ENCODE data around the gene NTSR1.

Gene NTSR1

GRCh38 chr20:62786157-62786556, 77.5 kb downstream of the NTSR1 start:
- peak; percentile 67 for DNase-seq (ENCODE audit: low read depth, low spot score)

GRCh38 chr20:62787321-62787720, 78.7 kb downstream of the NTSR1 start:
- no peak for DNase-seq (ENCODE audit: low read depth, low spot score)

DNA sequence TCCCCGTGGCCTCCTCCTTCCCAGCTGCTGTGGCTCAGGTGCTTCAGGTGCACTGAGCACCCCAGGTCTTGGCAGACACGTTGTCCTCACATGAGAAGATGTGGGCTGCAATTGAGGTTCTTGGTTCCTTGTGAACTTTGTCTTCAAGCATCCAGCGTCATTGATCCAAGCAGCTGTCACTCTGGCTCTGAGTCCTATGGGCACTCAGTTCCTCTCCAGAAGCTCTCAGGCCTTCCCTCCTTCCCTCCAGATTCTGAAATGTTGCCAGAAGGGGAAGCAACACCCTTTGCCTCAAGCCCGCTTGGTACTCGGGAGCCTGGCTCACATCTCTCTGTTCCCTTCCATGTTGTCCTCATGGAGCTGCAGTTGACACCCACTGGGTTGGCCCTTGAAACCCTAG, 79.2 kb downstream of the NTSR1 start:
- no peak for DNase-seq (ENCODE audit: low read depth, low spot score)

GRCh38 chr20:62788607-62789006, 80.0 kb downstream of the NTSR1 start:
- no peak for DNase-seq (ENCODE audit: low read depth, low spot score)

DNA sequence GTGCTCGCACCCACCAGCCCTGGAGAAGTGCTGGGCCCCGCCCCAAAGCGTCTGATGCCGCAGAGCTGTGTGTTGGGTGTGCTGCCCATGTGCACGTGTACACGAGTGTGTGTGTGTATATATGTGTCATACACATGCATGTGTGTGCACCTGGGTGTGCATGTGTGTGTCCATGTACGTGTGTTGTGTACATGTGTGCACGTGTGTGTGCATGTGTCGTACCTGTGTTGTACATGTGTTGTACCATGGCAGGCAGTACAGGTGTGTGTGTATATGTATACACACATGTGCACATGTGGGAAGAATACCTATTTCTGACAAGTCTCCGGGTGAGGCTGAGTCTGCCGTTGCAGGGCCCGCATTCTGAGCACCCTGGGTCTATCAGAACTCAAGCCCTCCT, 81.4 kb downstream of the NTSR1 start:
- DNase-seq (ENCODE audit: low read depth, low spot score), result no peak

DNA sequence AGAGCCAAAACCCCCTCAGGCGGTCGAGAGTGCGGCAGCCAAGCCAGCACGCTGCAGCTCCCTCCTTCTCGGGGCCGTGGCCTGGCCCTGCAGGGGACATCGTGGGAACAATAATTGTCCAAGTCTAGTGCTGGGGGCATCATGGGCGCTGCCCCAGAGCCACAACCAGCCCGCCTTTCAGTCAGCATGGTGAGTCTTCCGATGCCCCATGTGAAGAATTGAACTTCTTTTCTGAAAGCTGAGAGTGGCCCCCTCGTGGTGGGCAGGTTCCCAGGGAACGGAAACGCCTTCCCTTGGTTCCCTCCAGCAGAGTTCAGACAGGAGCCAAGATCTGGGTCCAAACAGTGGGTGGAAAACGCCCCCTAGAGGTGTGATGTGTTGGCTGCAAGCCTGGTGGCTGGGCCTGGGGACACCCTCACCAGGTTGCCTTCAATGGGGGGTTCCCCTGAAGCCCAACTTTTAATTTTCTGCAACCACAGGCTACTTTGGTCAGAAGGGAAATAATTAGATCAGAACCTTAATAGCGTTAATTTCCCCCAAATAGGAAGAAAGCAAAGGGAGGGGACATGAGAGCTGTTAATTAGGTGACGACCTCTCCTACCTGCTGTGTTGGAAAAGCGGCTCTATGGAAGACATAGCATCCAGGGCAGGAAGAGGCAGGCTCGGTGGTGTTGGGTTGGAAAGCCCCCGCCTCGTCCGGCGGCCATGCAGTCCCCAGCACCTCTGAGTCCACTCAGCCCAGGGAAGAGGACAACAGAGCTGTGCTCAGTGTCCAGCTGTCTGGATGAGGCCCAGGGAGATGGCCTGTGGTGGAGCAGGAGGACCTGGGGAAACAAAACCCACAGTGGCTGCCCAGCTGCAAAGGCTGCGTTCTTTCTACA, 82.9 kb downstream of the NTSR1 start:
- DNase-seq (ENCODE audit: low read depth, low spot score), result peak; percentile 96

- no peak for DNase-seq (ENCODE audit: low read depth, low spot score)
Measured at GRCh38 chr20:62792182-62792939, 83.7 kb downstream of the NTSR1 start.

DNA sequence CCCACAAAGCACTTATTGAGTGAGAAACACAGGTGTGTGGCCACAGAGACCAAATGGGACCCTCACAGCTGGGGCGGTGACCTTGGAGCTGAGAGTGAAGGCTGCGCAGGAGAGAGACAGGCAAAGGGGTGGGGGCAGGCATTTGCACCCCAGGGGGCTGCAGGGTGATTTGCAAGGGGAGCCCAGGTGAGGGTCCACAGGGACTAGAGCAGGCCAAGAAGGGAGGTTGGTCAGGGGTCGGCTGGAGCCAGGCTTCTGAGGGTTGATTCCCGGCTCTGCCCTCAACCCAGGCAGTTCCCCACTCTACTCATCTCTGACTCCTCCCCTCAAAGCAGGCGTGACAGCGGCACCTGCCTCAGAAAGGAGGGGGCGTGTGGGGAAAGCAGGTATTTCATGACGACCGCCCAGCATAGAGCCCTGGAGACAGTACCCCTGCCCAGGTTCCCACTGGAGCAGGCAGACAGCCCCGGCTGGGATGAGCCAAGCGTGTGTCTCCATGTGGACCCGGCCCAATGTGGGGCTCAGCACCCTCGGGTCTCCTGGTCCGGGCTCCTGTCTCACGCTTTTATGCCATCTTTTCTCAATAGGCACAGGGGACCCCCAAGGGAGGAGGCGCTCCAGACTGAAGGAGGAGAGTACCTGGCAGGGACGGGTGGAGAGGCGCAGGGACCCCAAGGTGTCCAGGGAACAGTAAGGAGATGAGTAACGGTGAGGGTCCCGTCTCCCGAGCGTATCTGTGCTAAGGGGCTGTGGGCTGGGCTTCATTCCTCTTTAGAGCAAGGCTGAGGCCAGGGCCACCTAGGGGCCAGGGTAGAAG, 84.5 kb downstream of the NTSR1 start:
- no peak for DNase-seq (ENCODE audit: low read depth, low spot score)

GRCh38 chr20:62793757-62794006, 85.0 kb downstream of the NTSR1 start:
- DNase-seq (ENCODE audit: low read depth, low spot score), result no peak

GRCh38 chr20:62794007-62794724, 85.5 kb downstream of the NTSR1 start:
- DNase-seq (ENCODE audit: low read depth, low spot score), result peak; percentile 97

- peak; percentile 65 for DNase-seq (ENCODE audit: low read depth, low spot score)
Measured at GRCh38 chr20:62795023-62795761, 86.6 kb downstream of the NTSR1 start.

- no peak for DNase-seq (ENCODE audit: low read depth, low spot score)
Measured at GRCh38 chr20:62796699-62797491, 88.3 kb downstream of the NTSR1 start.

GRCh38 chr20:62797671-62798532, 89.3 kb downstream of the NTSR1 start:
- no peak for DNase-seq (ENCODE audit: low read depth, low spot score)

DNA sequence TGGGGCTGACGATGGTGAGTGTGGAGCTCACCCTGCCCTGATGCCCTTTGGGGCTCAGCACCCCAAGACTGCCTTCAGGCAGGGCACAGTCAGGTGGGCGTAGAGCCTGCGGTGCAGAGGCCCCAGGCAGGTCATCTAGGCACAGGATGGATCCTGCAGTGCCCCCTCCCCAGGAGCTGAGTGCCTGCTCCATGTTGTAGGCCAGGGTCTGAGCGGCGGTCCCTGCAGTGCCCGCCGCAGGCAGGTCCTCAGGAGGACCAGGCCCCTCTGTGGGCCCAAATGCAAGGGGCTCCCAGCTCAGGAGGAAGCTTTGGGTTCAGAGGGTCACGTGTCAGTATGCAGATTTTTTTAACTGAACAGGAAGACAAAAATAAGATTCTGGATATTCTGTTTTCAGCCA, 90.4 kb downstream of the NTSR1 start:
- no peak for DNase-seq (ENCODE audit: low read depth, low spot score)

- DNase-seq (ENCODE audit: low read depth, low spot score), result no peak
Measured at GRCh38 chr20:62799459-62799858, 90.8 kb downstream of the NTSR1 start.

DNA sequence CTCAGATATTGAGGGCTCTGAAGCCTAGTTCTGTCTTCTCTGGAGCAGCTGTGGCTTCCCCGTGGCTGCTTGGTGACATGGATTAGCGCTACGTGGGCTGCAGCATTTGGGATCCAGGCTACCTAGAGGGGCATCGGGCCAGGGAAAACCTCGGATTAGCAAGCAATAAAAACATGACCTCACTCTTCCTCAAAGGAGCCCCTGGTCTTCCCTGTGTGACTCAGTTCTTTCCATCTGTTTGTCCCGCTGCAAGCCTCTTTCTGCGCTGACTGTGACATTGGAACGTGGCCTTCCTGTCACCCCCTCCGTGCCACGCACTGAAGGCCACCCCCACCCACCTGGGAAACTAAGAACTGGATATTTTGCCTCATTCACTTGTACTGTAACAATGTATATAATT, 91.2 kb downstream of the NTSR1 start:
- DNase-seq (ENCODE audit: low read depth, low spot score), result no peak

- DNase-seq (ENCODE audit: low read depth, low spot score), result no peak
Measured at GRCh38 chr20:62800314-62801259, 92.0 kb downstream of the NTSR1 start.

Data from ELF-1 (cell line).